SJCRH30 (cell line): ENCODE results near the gene ZNF154. TPM values are rescaled to one million over a fixed set of nuclear protein-coding genes. Genes with fewer than 3 reads are reported as not detected.
A peak's percentile ranks its signal among the peaks of the same experiment; 100 is the strongest.

Source experiments
- DNase-seq, 2 experiments: peaks; one replicate each; pipeline ENCODE4 v3.0.0-alpha.2; 2015 to 2020
- H3K27ac ChIP-seq: fragments of 250-450 bp; sonication (Bioruptor Pico); 2 replicates; pipeline ENCODE4 v1.5.1; 2020; ENCODE audit warnings: mild to moderate bottlenecking, moderate library complexity
- H3K27me3 ChIP-seq: fragments of 250-450 bp; sonication (Bioruptor Pico); 2 replicates; pipeline ENCODE4 v1.5.1; 2020; ENCODE audit warnings: mild to moderate bottlenecking, moderate library complexity
- H3K36me3 ChIP-seq: fragments of 250-450 bp; sonication (Bioruptor Pico); 2 replicates; pipeline ENCODE4 v1.5.1; 2020; ENCODE audit warnings: mild to moderate bottlenecking, moderate library complexity
- H3K4me1 ChIP-seq: fragments of 250-450 bp; sonication (Bioruptor Pico); 2 replicates; pipeline ENCODE4 v1.5.1; 2020; ENCODE audit warnings: mild to moderate bottlenecking, moderate library complexity
- H3K4me3 ChIP-seq: fragments of 250-450 bp; sonication (Bioruptor Pico); 2 replicates; pipeline ENCODE4 v1.5.1; 2020; ENCODE audit warnings: mild to moderate bottlenecking, moderate library complexity
- H3K9me3 ChIP-seq: fragments of 250-450 bp; sonication (Bioruptor Pico); replicated peaks from 2 replicates; pipeline ENCODE4 v1.5.1; 2020; ENCODE audit warnings: mild to moderate bottlenecking, moderate library complexity
- total RNA-seq: library from RNA; depleted of rRNA; stranded (reverse); fragments of >200 nt; shearing (Covaris generic); gene quantifications from 2 replicates; pipeline ENCODE4 v1.2.3, GENCODE V29; 2014

Gene ZNF154
- total RNA-seq, 1 experiment from 2014 or later, result 0.04 TPM

- Histone ChIP-seq H3K27me3 (no peaks in the 10 kb centered on the region), H3K4me1 (no peaks in the 10 kb centered on the region), H3K4me3 (no peak overlapping the region), H3K36me3 (no peaks in the 10 kb centered on the region), H3K9me3 (peaks cover 5% of the 10 kb centered on the region), H3K27ac (no peak overlapping the region)
- no peak for DNase-seq
These were observed 2.7 kb downstream of the ZNF154 start for GRCh38 chr19:57706346-57706745.

GRCh38 chr19:57701625-57702024, 7.4 kb downstream of the ZNF154 start:
- H3K4me3 ChIP-seq, result no peak overlapping the region
- peaks cover 12% of the 10 kb centered on the region for H3K9me3 ChIP-seq
- no peak for DNase-seq
- no peaks in the 10 kb centered on the region for H3K4me1 ChIP-seq
- no peak overlapping the region for H3K27ac ChIP-seq
- H3K27me3 ChIP-seq, result no peaks in the 10 kb centered on the region
- H3K36me3 ChIP-seq, result no peaks in the 10 kb centered on the region

GRCh38 chr19:57689750-57690149, 19.3 kb downstream of the ZNF154 start:
- Histone ChIP-seq H3K4me3 (no peak overlapping the region), H3K9me3 (peaks cover 45% of the 10 kb centered on the region), H3K36me3 (peaks cover 79% of the 10 kb centered on the region), H3K27ac (no peak overlapping the region), H3K27me3 (no peaks in the 10 kb centered on the region), H3K4me1 (no peaks in the 10 kb centered on the region)
- no peak for DNase-seq

- Histone ChIP-seq H3K36me3 (peaks cover 95% of the 10 kb centered on the region), H3K27me3 (no peaks in the 10 kb centered on the region), H3K9me3 (peaks cover 58% of the 10 kb centered on the region), H3K4me1 (no peaks in the 10 kb centered on the region), H3K4me3 (no peak overlapping the region), H3K27ac (no peak overlapping the region)
- no peak for DNase-seq
These were observed 20.8 kb downstream of the ZNF154 start for GRCh38 chr19:57688011-57688763.

GRCh38 chr19:57687363-57688010, 21.5 kb downstream of the ZNF154 start:
- H3K4me1 ChIP-seq, result no peaks in the 10 kb centered on the region
- H3K27me3 ChIP-seq, result no peaks in the 10 kb centered on the region
- H3K36me3 ChIP-seq, result peaks cover 95% of the 10 kb centered on the region
- DNase-seq, result no peak
- H3K4me3 ChIP-seq, result no peak overlapping the region
- H3K9me3 ChIP-seq, result peaks cover 64% of the 10 kb centered on the region
- H3K27ac ChIP-seq, result no peak overlapping the region

GRCh38 chr19:57686727-57687126, 22.3 kb downstream of the ZNF154 start:
- no peak for DNase-seq
- H3K9me3 ChIP-seq, result peaks cover 64% of the 10 kb centered on the region
- H3K36me3 ChIP-seq, result peaks cover 91% of the 10 kb centered on the region
- H3K27ac ChIP-seq, result no peak overlapping the region
- H3K27me3 ChIP-seq, result no peaks in the 10 kb centered on the region
- no peaks in the 10 kb centered on the region for H3K4me1 ChIP-seq
- no peak overlapping the region for H3K4me3 ChIP-seq

- Histone ChIP-seq H3K36me3 (peaks cover 47% of the 10 kb centered on the region), H3K9me3 (peaks cover 40% of the 10 kb centered on the region), H3K4me1 (no peaks in the 10 kb centered on the region), H3K27ac (peak overlapping the region; percentile 65), H3K4me3 (peak overlapping the region; percentile 79), H3K27me3 (no peaks in the 10 kb centered on the region)
- no peak for DNase-seq
These were observed 26.7 kb downstream of the ZNF154 start for GRCh38 chr19:57682226-57682766.

GRCh38 chr19:57675881-57676280, 33.1 kb downstream of the ZNF154 start:
- Histone ChIP-seq H3K4me3 (no peak overlapping the region), H3K36me3 (no peaks in the 10 kb centered on the region), H3K9me3 (no peaks in the 10 kb centered on the region; the same call in 1 of the 2 replicates), H3K27me3 (no peaks in the 10 kb centered on the region), H3K27ac (no peak overlapping the region), H3K4me1 (no peaks in the 10 kb centered on the region)
- no peak for DNase-seq

- H3K36me3 ChIP-seq, result no peaks in the 10 kb centered on the region
- no peaks in the 10 kb centered on the region for H3K27me3 ChIP-seq
- no peak overlapping the region for H3K27ac ChIP-seq
- DNase-seq, result no peak
- no peak overlapping the region for H3K4me3 ChIP-seq
- no peaks in the 10 kb centered on the region for H3K4me1 ChIP-seq
- no peaks in the 10 kb centered on the region; the same call in 1 of the 2 replicates for H3K9me3 ChIP-seq
These were observed 36.5 kb downstream of the ZNF154 start for GRCh38 chr19:57672466-57672865.

GRCh38 chr19:57671124-57671895, 37.7 kb downstream of the ZNF154 start:
- Histone ChIP-seq H3K4me3 (no peak overlapping the region), H3K27ac (no peak overlapping the region), H3K4me1 (no peaks in the 10 kb centered on the region), H3K27me3 (no peaks in the 10 kb centered on the region), H3K9me3 (no peaks in the 10 kb centered on the region; the same call in 1 of the 2 replicates), H3K36me3 (no peaks in the 10 kb centered on the region)
- DNase-seq, result no peak

GRCh38 chr19:57668635-57669034, 40.4 kb downstream of the ZNF154 start, which contains the start of gene ZSCAN4:
ZSCAN4 (plus strand) TSS chr19:57668935; CDS start chr19:57676146, 7,211 bp downstream.
- Histone ChIP-seq H3K4me3 (no peak within 1 kb of the TSS), H3K36me3 (no peaks in the 10 kb centered on the region), H3K27me3 (no peaks in the 10 kb centered on the region), H3K9me3 (no peaks in the 10 kb centered on the region), H3K4me1 (peaks cover 5% of the 10 kb centered on the region; the same call in 1 of the 2 replicates), H3K27ac (no peak within 1 kb of the TSS)
- no peak for DNase-seq

GRCh38 chr19:57667228-57667627, 41.8 kb downstream of the ZNF154 start:
- Histone ChIP-seq H3K9me3 (no peaks in the 10 kb centered on the region), H3K4me3 (no peak overlapping the region), H3K27ac (no peak overlapping the region), H3K4me1 (peaks cover 5% of the 10 kb centered on the region; the same call in 1 of the 2 replicates), H3K36me3 (no peaks in the 10 kb centered on the region), H3K27me3 (no peaks in the 10 kb centered on the region)
- DNase-seq, result no peak

GRCh38 chr19:57665261-57665806, 43.7 kb downstream of the ZNF154 start:
- Histone ChIP-seq H3K4me3 (peak overlapping the region; percentile 59), H3K9me3 (no peaks in the 10 kb centered on the region), H3K27ac (peak overlapping the region; percentile 78), H3K27me3 (no peaks in the 10 kb centered on the region), H3K36me3 (no peaks in the 10 kb centered on the region), H3K4me1 (peaks cover 5% of the 10 kb centered on the region; the same call in 1 of the 2 replicates)
- peak; percentile 52 to 67 for DNase-seq
